ENCODE data around the gene KCNG2.

KCNG2 gene

GRCh38 chr18:79792988-79793355, 4.8 kb upstream of the KCNG2 start:
- H3K4me2 ChIP-seq (ENCODE audit: low read depth, low read length, poor library complexity, severe bottlenecking) = no peak overlapping the region
- H3K79me2 ChIP-seq (ENCODE audit: insufficient read depth, low read length) = no peaks in the 10 kb centered on the region
- no peak overlapping the region for H2AFZ ChIP-seq (ENCODE audit: low read length)
- no peaks in the 10 kb centered on the region for H3K9me2 ChIP-seq (replicated peaks; ENCODE audit: low read depth, low read length)
- no peaks in the 10 kb centered on the region for H3F3A ChIP-seq (ENCODE audit: low read depth)
- TF ChIP-seq EZH2phosphoT487 (IDR thresholded peaks at IDR 0.05; ENCODE audit: borderline replicate concordance) = no peak
- TF ChIP-seq CTCF (conservative IDR thresholded peaks at IDR 0.05; ENCODE audit: low read length) = no peak
- H3K9ac ChIP-seq (ENCODE audit: low read depth, low read length, poor library complexity, severe bottlenecking) = no peak overlapping the region
- no peaks in the 10 kb centered on the region for H3K27me3 ChIP-seq (ENCODE audit: insufficient read depth, low read length, poor library complexity, severe bottlenecking)
- H3K4me3 ChIP-seq (ENCODE audit: low read length, poor library complexity, severe bottlenecking) = no peak overlapping the region
- H3K4me1 ChIP-seq (ENCODE audit: insufficient read depth, low read length, poor library complexity, severe bottlenecking) = no peaks in the 10 kb centered on the region
- no peaks in the 10 kb centered on the region for H3K36me3 ChIP-seq (ENCODE audit: insufficient read depth, low read length)
- H3K9me3 ChIP-seq (ENCODE audit: insufficient read depth, low read depth, low read length) = peaks cover 7% of the 10 kb centered on the region; the same call in 1 of the 2 replicates
- no peaks in the 10 kb centered on the region for H4K20me1 ChIP-seq (ENCODE audit: insufficient read depth, low read length, poor library complexity, severe bottlenecking)

GRCh38 chr18:79794846-79795245, 2.9 kb upstream of the KCNG2 start:
- H3K4me2 ChIP-seq (ENCODE audit: low read depth, low read length, poor library complexity, severe bottlenecking) = no peak overlapping the region
- H3K9me2 ChIP-seq (replicated peaks; ENCODE audit: low read depth, low read length) = no peaks in the 10 kb centered on the region
- H3K79me2 ChIP-seq (ENCODE audit: insufficient read depth, low read length) = no peaks in the 10 kb centered on the region
- no peaks in the 10 kb centered on the region for H3K27me3 ChIP-seq (ENCODE audit: insufficient read depth, low read length, poor library complexity, severe bottlenecking)
- no peaks in the 10 kb centered on the region for H3K36me3 ChIP-seq (ENCODE audit: insufficient read depth, low read length)
- H4K20me1 ChIP-seq (ENCODE audit: insufficient read depth, low read length, poor library complexity, severe bottlenecking) = no peaks in the 10 kb centered on the region
- no peak overlapping the region for H2AFZ ChIP-seq (ENCODE audit: low read length)
- H3K4me3 ChIP-seq (ENCODE audit: low read length, poor library complexity, severe bottlenecking) = no peak overlapping the region
- no peaks in the 10 kb centered on the region for H3F3A ChIP-seq (ENCODE audit: low read depth)
- peaks cover 5% of the 10 kb centered on the region; the same call in 1 of the 2 replicates for H3K9me3 ChIP-seq (ENCODE audit: insufficient read depth, low read depth, low read length)
- H3K4me1 ChIP-seq (ENCODE audit: insufficient read depth, low read length, poor library complexity, severe bottlenecking) = no peaks in the 10 kb centered on the region
- TF ChIP-seq CTCF (conservative IDR thresholded peaks at IDR 0.05; ENCODE audit: low read length) (no peak), EZH2phosphoT487 (IDR thresholded peaks at IDR 0.05; ENCODE audit: borderline replicate concordance) (no peak)
- H3K9ac ChIP-seq (ENCODE audit: low read depth, low read length, poor library complexity, severe bottlenecking) = no peak overlapping the region

- no peak overlapping the region for H3K9ac ChIP-seq (ENCODE audit: low read depth, low read length, poor library complexity, severe bottlenecking)
These were observed 2.3 kb upstream of the KCNG2 start for GRCh38 chr18:79795446-79795845.

More at GRCh38 chr18:79795446-79795845, 2.3 kb upstream of the KCNG2 start:
- H3K4me3 ChIP-seq (ENCODE audit: low read length, poor library complexity, severe bottlenecking) = no peak overlapping the region
- no peaks in the 10 kb centered on the region for H3K9me2 ChIP-seq (replicated peaks; ENCODE audit: low read depth, low read length)
- no peaks in the 10 kb centered on the region for H3F3A ChIP-seq (ENCODE audit: low read depth)
- no peaks in the 10 kb centered on the region for H3K27me3 ChIP-seq (ENCODE audit: insufficient read depth, low read length, poor library complexity, severe bottlenecking)
- H3K4me2 ChIP-seq (ENCODE audit: low read depth, low read length, poor library complexity, severe bottlenecking) = no peak overlapping the region
- peaks cover 5% of the 10 kb centered on the region; the same call in 1 of the 2 replicates for H3K9me3 ChIP-seq (ENCODE audit: insufficient read depth, low read depth, low read length)
- no peaks in the 10 kb centered on the region for H3K36me3 ChIP-seq (ENCODE audit: insufficient read depth, low read length)
- H3K4me1 ChIP-seq (ENCODE audit: insufficient read depth, low read length, poor library complexity, severe bottlenecking) = no peaks in the 10 kb centered on the region
- no peak overlapping the region for H2AFZ ChIP-seq (ENCODE audit: low read length)
- no peaks in the 10 kb centered on the region for H3K79me2 ChIP-seq (ENCODE audit: insufficient read depth, low read length)
- TF ChIP-seq CTCF (conservative IDR thresholded peaks at IDR 0.05; ENCODE audit: low read length) (no peak), EZH2phosphoT487 (IDR thresholded peaks at IDR 0.05; ENCODE audit: borderline replicate concordance) (no peak)
- no peaks in the 10 kb centered on the region for H4K20me1 ChIP-seq (ENCODE audit: insufficient read depth, low read length, poor library complexity, severe bottlenecking)

Data from Loucy (cell line).